WTC11 (cell line): ENCODE measurements around the gene MRTFB.

Source experiments
- ATF3 ChIP-seq: sonication (generic); formaldehyde crosslinking; conservative IDR thresholded peaks from 2 replicates; pipeline ENCODE4 v1.8.1; 2022; ENCODE audit warnings: mild to moderate bottlenecking, missing genetic modification reagents
- CTCF ChIP-seq: fragments of 200-600 bp; IDR thresholded peaks from 2 replicates; pipeline ENCODE4 v1.8.0; 2022; ENCODE audit warnings: antibody characterized with exemption
- GABPB1 ChIP-seq: sonication (generic); formaldehyde crosslinking; IDR thresholded peaks from 2 replicates; pipeline ENCODE4 v1.8.1; 2023; ENCODE audit warnings: mild to moderate bottlenecking, missing genetic modification reagents
- HMGXB4 ChIP-seq: sonication (generic); formaldehyde crosslinking; IDR thresholded peaks from 2 replicates; pipeline ENCODE4 v1.8.1; 2023; ENCODE audit warnings: mild to moderate bottlenecking, moderate library complexity, missing genetic modification reagents
- MAX ChIP-seq: sonication (generic); formaldehyde crosslinking; IDR thresholded peaks from 2 replicates; pipeline ENCODE4 v1.8.0; 2022; ENCODE audit warnings: mild to moderate bottlenecking, missing genetic modification reagents
- NFE2L1 ChIP-seq: sonication (generic); formaldehyde crosslinking; IDR thresholded peaks from 2 replicates; pipeline ENCODE4 v1.8.1; 2023; ENCODE audit warnings: missing genetic modification reagents
- NFYB ChIP-seq: sonication (generic); formaldehyde crosslinking; conservative IDR thresholded peaks from 2 replicates; pipeline ENCODE4 v1.8.0; 2022; ENCODE audit warnings: low read depth, missing genetic modification reagents
- ZNF512 ChIP-seq: sonication (generic); formaldehyde crosslinking; IDR thresholded peaks from 2 replicates; pipeline ENCODE4 v1.8.1; 2022; ENCODE audit warnings: missing genetic modification reagents, borderline replicate concordance

GRCh38 chr16:14106457-14106856 is 35.3 kb downstream of the MRTFB start:
- TF ChIP-seq CTCF (no peak), ZNF512 (CRISPR knock-in tag) (no peak), NFE2L1 (CRISPR knock-in tag) (no peak), NFYB (CRISPR knock-in tag) (no peak), HMGXB4 (CRISPR knock-in tag) (no peak), MAX (CRISPR knock-in tag) (no peak), ATF3 (CRISPR knock-in tag) (no peak), GABPB1 (CRISPR knock-in tag) (no peak)
